AG09319 (cell line): ENCODE results near the gene PCK1.

Source experiments
- DNase-seq: peaks from one replicate; pipeline ENCODE4 v3.0.0-alpha.2; 2010; ENCODE audit warnings: low read depth; ENCODE audit errors: extremely low read depth
- CTCF ChIP-seq: IDR thresholded peaks from 2 replicates; pipeline ENCODE4 v1.5.1; 2011; ENCODE audit warnings: low read depth, mild to moderate bottlenecking, inconsistent platforms, low read length, moderate library complexity

Gene PCK1

GRCh38 chr20:57580478-57581201 is 19.7 kb downstream of the PCK1 start:
- no peak for TF ChIP-seq CTCF
- DNase-seq: no peak

- DNase-seq: no peak
- no peak for TF ChIP-seq CTCF
These were observed 20.5 kb downstream of the PCK1 start for GRCh38 chr20:57581202-57582028.

GRCh38 chr20:57582029-57582378 is 21.1 kb downstream of the PCK1 start:
- no peak for TF ChIP-seq CTCF
- no peak for DNase-seq

- TF ChIP-seq CTCF: peak; percentile 30
- no peak for DNase-seq
These were observed 21.8 kb downstream of the PCK1 start for GRCh38 chr20:57582432-57583288.

- TF ChIP-seq CTCF: no peak
- DNase-seq: no peak
These were observed 22.7 kb downstream of the PCK1 start for GRCh38 chr20:57583289-57584257.

- no peak for DNase-seq
- no peak for TF ChIP-seq CTCF
These were observed 24.0 kb downstream of the PCK1 start for GRCh38 chr20:57584768-57585461.
